Inflammatory macrophage treated with lipopolysaccharide for 4 hours (primary cell): ENCODE results near the gene HPSE.

ENCODE experiments used
- DNase-seq: peaks from one replicate; pipeline ENCODE4 v3.0.0-alpha.2; 2020

The HPSE gene

GRCh38 chr4:83334425-83335241 is at the start of gene HPSE:
TSS of gene HPSE (minus strand) at chr4:83334848. CDS start at chr4:83334782, 66 bp downstream.
- peak; percentile 69 for DNase-seq

- DNase-seq, result peak; percentile 35
Observed at GRCh38 chr4:83382850-83383249, 48.2 kb upstream of the HPSE start.

- DNase-seq, result no peak
Observed at GRCh38 chr4:83381173-83381572, 46.5 kb upstream of the HPSE start.

GRCh38 chr4:83378419-83378818 is 43.8 kb upstream of the HPSE start:
- no peak for DNase-seq

GRCh38 chr4:83372931-83373330 is 38.3 kb upstream of the HPSE start:
- DNase-seq, result no peak

GRCh38 chr4:83371936-83372335 is 37.3 kb upstream of the HPSE start:
- DNase-seq, result no peak

- no peak for DNase-seq
Observed at GRCh38 chr4:83371235-83371634, 36.6 kb upstream of the HPSE start.

- DNase-seq, result peak; percentile 25
Observed at GRCh38 chr4:83370640-83370906, 35.9 kb upstream of the HPSE start.

- DNase-seq, result peak; percentile 96
Observed at GRCh38 chr4:83369831-83370639, 35.4 kb upstream of the HPSE start.

- no peak for DNase-seq
Observed at GRCh38 chr4:83364312-83364711, 29.7 kb upstream of the HPSE start.

GRCh38 chr4:83362492-83363329 is 28.1 kb upstream of the HPSE start:
- DNase-seq, result peak; percentile 42

- DNase-seq, result peak; percentile 31
Observed at GRCh38 chr4:83361416-83362103, 26.9 kb upstream of the HPSE start.

GRCh38 chr4:83360018-83360417 is 25.4 kb upstream of the HPSE start:
- no peak for DNase-seq

- DNase-seq, result peak; percentile 30
Observed at GRCh38 chr4:83358410-83358809, 23.8 kb upstream of the HPSE start.

GRCh38 chr4:83356899-83357661 is 22.4 kb upstream of the HPSE start:
- DNase-seq, result peak; percentile 47

- no peak for DNase-seq
Observed at GRCh38 chr4:83353516-83353915, 18.9 kb upstream of the HPSE start.

GRCh38 chr4:83348074-83348473 is 13.4 kb upstream of the HPSE start:
- no peak for DNase-seq

- DNase-seq, result peak; percentile 59
Observed at GRCh38 chr4:83342476-83342875, 7.8 kb upstream of the HPSE start.

- no peak for DNase-seq
Observed at GRCh38 chr4:83340692-83341343, 6.2 kb upstream of the HPSE start.

- no peak for DNase-seq
Observed at GRCh38 chr4:83339573-83339972, 4.9 kb upstream of the HPSE start.

GRCh38 chr4:83335701-83336100 is 1.1 kb upstream of the HPSE start:
- peak; percentile 77 for DNase-seq
